Measurements from ENCODE around the gene PCDHGA9. TPM values are rescaled to one million over a fixed set of nuclear protein-coding genes. Genes with fewer than 3 reads are reported as not detected.
A peak's percentile ranks its signal among the peaks of the same experiment; 100 is the strongest.

The PCDHGA9 gene
- total RNA-seq, 1 donor from 2014 or later: 2.3 TPM

DNA sequence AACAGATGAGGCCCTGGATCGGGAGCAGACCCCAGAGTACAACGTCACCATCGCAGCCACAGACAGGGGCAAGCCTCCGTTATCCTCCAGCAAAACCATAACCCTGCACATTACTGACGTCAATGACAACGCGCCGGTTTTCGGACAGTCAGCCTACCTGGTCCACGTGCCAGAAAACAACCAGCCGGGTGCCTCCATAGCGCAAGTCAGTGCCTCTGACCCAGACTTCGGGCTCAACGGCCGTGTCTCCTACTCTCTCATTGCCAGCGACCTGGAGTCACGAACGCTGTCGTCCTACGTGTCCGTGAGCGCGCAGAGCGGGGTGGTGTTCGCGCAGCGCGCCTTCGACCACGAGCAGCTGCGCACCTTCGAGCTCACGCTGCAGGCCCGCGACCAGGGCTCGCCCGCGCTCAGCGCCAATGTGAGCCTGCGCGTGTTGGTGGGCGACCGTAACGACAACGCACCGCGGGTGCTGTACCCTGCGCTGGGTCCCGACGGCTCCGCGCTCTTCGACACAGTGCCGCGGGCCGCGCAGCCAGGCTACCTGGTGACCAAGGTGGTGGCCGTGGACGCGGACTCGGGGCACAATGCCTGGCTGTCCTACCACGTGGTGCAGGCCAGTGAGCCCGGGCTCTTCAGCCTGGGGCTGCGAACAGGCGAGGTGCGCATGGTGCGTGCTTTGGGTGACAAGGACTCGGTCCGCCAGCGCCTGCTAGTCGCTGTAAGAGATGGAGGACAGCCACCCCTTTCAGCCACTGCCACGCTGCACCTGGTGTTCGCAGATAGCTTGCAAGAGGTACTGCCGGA lies 16.7 kb downstream of the PCDHGA9 start:
- peak overlapping the region; percentile 17 for H3K27ac Mint-ChIP-seq
- peaks cover 77% of the 10 kb centered on the region for H3K36me3 Mint-ChIP-seq
- no peak overlapping the region for H3K4me3 Mint-ChIP-seq
- no peaks in the 10 kb centered on the region for H3K4me1 Mint-ChIP-seq
- peaks cover 53% of the 10 kb centered on the region for H3K9me3 Mint-ChIP-seq
- DNase-seq (ENCODE audit: low spot score in 2 of 2, unreplicated experiment in 2 of 2): no peak
- TF ChIP-seq, protein P1, sequence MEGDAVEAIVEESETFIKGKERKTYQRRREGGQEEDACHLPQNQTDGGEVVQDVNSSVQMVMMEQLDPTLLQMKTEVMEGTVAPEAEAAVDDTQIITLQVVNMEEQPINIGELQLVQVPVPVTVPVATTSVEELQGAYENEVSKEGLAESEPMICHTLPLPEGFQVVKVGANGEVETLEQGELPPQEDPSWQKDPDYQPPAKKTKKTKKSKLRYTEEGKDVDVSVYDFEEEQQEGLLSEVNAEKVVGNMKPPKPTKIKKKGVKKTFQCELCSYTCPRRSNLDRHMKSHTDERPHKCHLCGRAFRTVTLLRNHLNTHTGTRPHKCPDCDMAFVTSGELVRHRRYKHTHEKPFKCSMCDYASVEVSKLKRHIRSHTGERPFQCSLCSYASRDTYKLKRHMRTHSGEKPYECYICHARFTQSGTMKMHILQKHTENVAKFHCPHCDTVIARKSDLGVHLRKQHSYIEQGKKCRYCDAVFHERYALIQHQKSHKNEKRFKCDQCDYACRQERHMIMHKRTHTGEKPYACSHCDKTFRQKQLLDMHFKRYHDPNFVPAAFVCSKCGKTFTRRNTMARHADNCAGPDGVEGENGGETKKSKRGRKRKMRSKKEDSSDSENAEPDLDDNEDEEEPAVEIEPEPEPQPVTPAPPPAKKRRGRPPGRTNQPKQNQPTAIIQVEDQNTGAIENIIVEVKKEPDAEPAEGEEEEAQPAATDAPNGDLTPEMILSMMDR (IDR thresholded peaks at IDR 0.05; ENCODE audit: unreplicated experiment): no peak
- H3K27me3 Mint-ChIP-seq (ENCODE audit: low read depth): no peaks in the 10 kb centered on the region

GRCh38 chr5:141420855-141421488 lies 18.4 kb downstream of the PCDHGA9 start, which contains the start of gene PCDHGA11:
Gene PCDHGA11, plus strand, starts transcription at chr5:141421051. Its CDS starts 177 bp downstream, at chr5:141421228.
- H3K4me3 Mint-ChIP-seq: no peak within 1 kb of the TSS
- H3K9me3 Mint-ChIP-seq: peaks cover 58% of the 10 kb centered on the region
- no peak for DNase-seq (ENCODE audit: low spot score in 2 of 2, unreplicated experiment in 2 of 2)

DNA sequence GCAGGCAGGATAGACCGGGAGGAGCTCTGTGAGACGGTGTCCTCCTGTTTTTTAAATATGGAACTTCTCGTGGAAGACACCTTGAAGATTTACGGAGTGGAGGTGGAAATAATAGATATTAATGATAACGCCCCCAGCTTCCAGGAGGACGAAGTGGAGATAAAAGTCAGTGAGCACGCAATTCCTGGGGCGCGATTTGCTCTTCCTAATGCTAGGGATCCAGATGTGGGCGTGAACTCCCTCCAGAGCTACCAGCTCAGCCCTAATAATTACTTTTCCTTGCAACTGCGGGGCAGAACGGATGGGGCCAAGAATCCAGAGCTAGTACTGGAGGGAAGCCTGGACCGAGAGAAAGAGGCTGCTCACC lies 18.9 kb downstream of the PCDHGA9 start:
- no peaks in the 10 kb centered on the region for H3K27me3 Mint-ChIP-seq (ENCODE audit: low read depth)
- TF ChIP-seq, protein P1 (IDR thresholded peaks at IDR 0.05; ENCODE audit: unreplicated experiment): no peak
- H3K36me3 Mint-ChIP-seq: peaks cover 81% of the 10 kb centered on the region
- DNase-seq (ENCODE audit: low spot score in 2 of 2, unreplicated experiment in 2 of 2): no peak
- H3K27ac Mint-ChIP-seq: no peak overlapping the region
- no peaks in the 10 kb centered on the region for H3K4me1 Mint-ChIP-seq
- H3K4me3 Mint-ChIP-seq: no peak overlapping the region
- peaks cover 58% of the 10 kb centered on the region for H3K9me3 Mint-ChIP-seq

More at GRCh38 chr5:141420855-141421488, 18.4 kb downstream of the PCDHGA9 start, which contains the start of gene PCDHGA11:
- H3K4me1 Mint-ChIP-seq: no peaks in the 10 kb centered on the region
- no peak within 1 kb of the TSS for H3K27ac Mint-ChIP-seq
- no peaks in the 10 kb centered on the region for H3K27me3 Mint-ChIP-seq (ENCODE audit: low read depth)
- H3K36me3 Mint-ChIP-seq: peaks cover 80% of the 10 kb centered on the region
- TF ChIP-seq, protein P1 (IDR thresholded peaks at IDR 0.05; ENCODE audit: unreplicated experiment): no peak

- peaks cover 84% of the 10 kb centered on the region for H3K36me3 Mint-ChIP-seq
- H3K4me3 Mint-ChIP-seq: no peak overlapping the region
These were observed 20.2 kb downstream of the PCDHGA9 start for GRCh38 chr5:141422742-141423291.

GRCh38 chr5:141427783-141428426 lies 25.3 kb downstream of the PCDHGA9 start:
- peaks cover 61% of the 10 kb centered on the region for H3K9me3 Mint-ChIP-seq
- no peaks in the 10 kb centered on the region for H3K27me3 Mint-ChIP-seq (ENCODE audit: low read depth)
- no peak overlapping the region for H3K27ac Mint-ChIP-seq
- H3K4me1 Mint-ChIP-seq: no peaks in the 10 kb centered on the region
- no peak overlapping the region for H3K4me3 Mint-ChIP-seq
- TF ChIP-seq, protein P1 (IDR thresholded peaks at IDR 0.05; ENCODE audit: unreplicated experiment): no peak
- H3K36me3 Mint-ChIP-seq: peaks cover 69% of the 10 kb centered on the region
- no peak for DNase-seq (ENCODE audit: low spot score in 2 of 2, unreplicated experiment in 2 of 2)

More at GRCh38 chr5:141422742-141423291, 20.2 kb downstream of the PCDHGA9 start:
- TF ChIP-seq, protein P1 (IDR thresholded peaks at IDR 0.05; ENCODE audit: unreplicated experiment): no peak
- H3K27ac Mint-ChIP-seq: no peak overlapping the region
- DNase-seq (ENCODE audit: low spot score in 2 of 2, unreplicated experiment in 2 of 2): no peak
- peaks cover 62% of the 10 kb centered on the region for H3K9me3 Mint-ChIP-seq
- H3K27me3 Mint-ChIP-seq (ENCODE audit: low read depth): no peaks in the 10 kb centered on the region
- H3K4me1 Mint-ChIP-seq: no peaks in the 10 kb centered on the region

All from mesothelial cell of epicardium (in vitro differentiated cells).